ENCODE results near the gene TREML1. TPM values are rescaled to one million over a fixed set of nuclear protein-coding genes. Genes with fewer than 3 reads are reported as not detected.

Gene TREML1
- total RNA-seq, 1 donor from 2014 or later, result not detected

DNA sequence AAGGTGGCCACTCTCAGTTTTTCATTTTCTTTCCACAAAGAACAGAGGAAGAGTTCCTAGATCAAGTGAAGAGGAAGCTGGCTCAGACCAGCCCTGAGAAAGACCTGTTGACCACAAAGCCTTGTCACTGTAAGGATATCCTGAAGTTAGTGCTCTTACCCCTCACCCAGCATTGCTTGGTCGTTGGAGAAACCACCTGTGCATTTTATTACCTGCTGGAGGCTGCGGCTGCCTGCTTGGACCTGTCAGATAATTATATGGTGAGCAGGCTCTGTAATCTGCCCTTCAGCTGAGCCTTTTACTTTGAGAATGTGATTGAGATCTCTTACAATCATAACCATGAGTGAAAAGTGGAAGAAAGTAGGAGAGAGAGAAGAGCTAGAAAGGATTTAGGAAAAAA, 21.9 kb downstream of the TREML1 start:
- no peaks in the 10 kb centered on the region for H3K27me3 Mint-ChIP-seq (ENCODE audit: unreplicated experiment)

DNA sequence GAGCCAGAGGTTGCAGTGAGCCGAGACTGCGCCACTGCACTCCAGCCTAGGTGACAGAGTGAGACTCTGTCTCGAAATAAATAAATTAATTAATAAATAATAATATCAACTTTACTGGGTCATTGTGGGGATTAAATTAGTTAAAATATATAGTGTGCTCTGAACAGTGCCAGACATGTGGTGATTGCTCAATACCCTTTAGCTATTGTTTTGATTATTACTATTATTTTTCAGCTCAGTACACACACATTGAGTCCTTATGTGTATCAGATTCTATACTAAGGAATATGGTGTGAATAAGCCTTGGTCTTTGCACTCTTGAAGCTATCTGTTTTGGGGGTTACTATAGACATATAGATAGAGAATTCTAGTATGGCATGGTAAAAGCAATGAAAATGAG, 28.9 kb downstream of the TREML1 start:
- H3K4me3 Mint-ChIP-seq (ENCODE audit: unreplicated experiment), result no peak overlapping the region
- H3K9me3 Mint-ChIP-seq (ENCODE audit: unreplicated experiment), result no peaks in the 10 kb centered on the region
- peaks cover 1% of the 10 kb centered on the region for H3K27me3 Mint-ChIP-seq (ENCODE audit: unreplicated experiment)
- DNase-seq, result no peak
- TF ChIP-seq, protein P1, sequence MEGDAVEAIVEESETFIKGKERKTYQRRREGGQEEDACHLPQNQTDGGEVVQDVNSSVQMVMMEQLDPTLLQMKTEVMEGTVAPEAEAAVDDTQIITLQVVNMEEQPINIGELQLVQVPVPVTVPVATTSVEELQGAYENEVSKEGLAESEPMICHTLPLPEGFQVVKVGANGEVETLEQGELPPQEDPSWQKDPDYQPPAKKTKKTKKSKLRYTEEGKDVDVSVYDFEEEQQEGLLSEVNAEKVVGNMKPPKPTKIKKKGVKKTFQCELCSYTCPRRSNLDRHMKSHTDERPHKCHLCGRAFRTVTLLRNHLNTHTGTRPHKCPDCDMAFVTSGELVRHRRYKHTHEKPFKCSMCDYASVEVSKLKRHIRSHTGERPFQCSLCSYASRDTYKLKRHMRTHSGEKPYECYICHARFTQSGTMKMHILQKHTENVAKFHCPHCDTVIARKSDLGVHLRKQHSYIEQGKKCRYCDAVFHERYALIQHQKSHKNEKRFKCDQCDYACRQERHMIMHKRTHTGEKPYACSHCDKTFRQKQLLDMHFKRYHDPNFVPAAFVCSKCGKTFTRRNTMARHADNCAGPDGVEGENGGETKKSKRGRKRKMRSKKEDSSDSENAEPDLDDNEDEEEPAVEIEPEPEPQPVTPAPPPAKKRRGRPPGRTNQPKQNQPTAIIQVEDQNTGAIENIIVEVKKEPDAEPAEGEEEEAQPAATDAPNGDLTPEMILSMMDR (IDR thresholded peaks at IDR 0.05; ENCODE audit: partially characterized antibody, unreplicated experiment), result no peak
- no peaks in the 10 kb centered on the region for H3K4me1 Mint-ChIP-seq (ENCODE audit: low read depth, unreplicated experiment)
- no peak overlapping the region for H3K27ac Mint-ChIP-seq (ENCODE audit: unreplicated experiment)
- H3K36me3 Mint-ChIP-seq (ENCODE audit: unreplicated experiment), result no peaks in the 10 kb centered on the region

More for the DNA sequence above, 21.9 kb downstream of the TREML1 start:
- Mint-ChIP-seq H3K9me3 (ENCODE audit: unreplicated experiment) (no peaks in the 10 kb centered on the region), H3K27ac (ENCODE audit: unreplicated experiment) (no peak overlapping the region), H3K4me1 (ENCODE audit: low read depth, unreplicated experiment) (no peaks in the 10 kb centered on the region), H3K4me3 (ENCODE audit: unreplicated experiment) (no peak overlapping the region), H3K36me3 (ENCODE audit: unreplicated experiment) (no peaks in the 10 kb centered on the region)
- TF ChIP-seq, protein P1 (IDR thresholded peaks at IDR 0.05; ENCODE audit: partially characterized antibody, unreplicated experiment), result no peak
- DNase-seq, result no peak

- Mint-ChIP-seq H3K36me3 (ENCODE audit: unreplicated experiment) (no peaks in the 10 kb centered on the region), H3K4me1 (ENCODE audit: low read depth, unreplicated experiment) (peaks cover 1% of the 10 kb centered on the region), H3K27ac (ENCODE audit: unreplicated experiment) (no peak overlapping the region), H3K4me3 (ENCODE audit: unreplicated experiment) (no peak overlapping the region), H3K27me3 (ENCODE audit: unreplicated experiment) (peaks cover 1% of the 10 kb centered on the region), H3K9me3 (ENCODE audit: unreplicated experiment) (no peaks in the 10 kb centered on the region)
- TF ChIP-seq, protein P1 (IDR thresholded peaks at IDR 0.05; ENCODE audit: partially characterized antibody, unreplicated experiment), result no peak
- no peak for DNase-seq
Observed at GRCh38 chr6:41122918-41123317, 31.2 kb downstream of the TREML1 start.

GRCh38 chr6:41122373-41122772, 31.8 kb downstream of the TREML1 start:
- Mint-ChIP-seq H3K36me3 (ENCODE audit: unreplicated experiment) (no peaks in the 10 kb centered on the region), H3K4me3 (ENCODE audit: unreplicated experiment) (no peak overlapping the region), H3K27me3 (ENCODE audit: unreplicated experiment) (peaks cover 1% of the 10 kb centered on the region), H3K27ac (ENCODE audit: unreplicated experiment) (no peak overlapping the region), H3K4me1 (ENCODE audit: low read depth, unreplicated experiment) (peaks cover 6% of the 10 kb centered on the region), H3K9me3 (ENCODE audit: unreplicated experiment) (no peaks in the 10 kb centered on the region)
- TF ChIP-seq, protein P1 (IDR thresholded peaks at IDR 0.05; ENCODE audit: partially characterized antibody, unreplicated experiment), result no peak
- DNase-seq, result no peak

DNA sequence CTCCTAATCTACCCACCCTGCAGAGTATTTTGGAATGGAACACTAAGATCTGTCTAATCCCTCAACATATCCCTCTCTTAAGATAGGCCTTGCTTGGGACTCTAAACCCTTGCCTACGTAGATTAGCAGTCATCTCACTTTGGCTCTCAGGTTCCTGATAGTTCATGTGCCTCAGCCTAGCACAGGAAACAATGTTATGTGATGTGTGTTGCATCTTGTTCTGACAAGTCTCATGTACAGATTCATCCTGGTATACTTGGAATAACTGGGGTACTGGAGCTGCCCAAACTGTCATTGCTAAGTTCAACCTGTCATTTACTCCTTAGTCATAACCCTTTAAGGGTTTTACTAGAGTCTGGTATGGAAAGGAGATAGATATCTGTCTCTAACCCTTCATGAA, 34.1 kb downstream of the TREML1 start:
- no peaks in the 10 kb centered on the region for H3K9me3 Mint-ChIP-seq (ENCODE audit: unreplicated experiment)
- H3K4me3 Mint-ChIP-seq (ENCODE audit: unreplicated experiment), result no peak overlapping the region
- H3K4me1 Mint-ChIP-seq (ENCODE audit: low read depth, unreplicated experiment), result peaks cover 6% of the 10 kb centered on the region
- no peak for DNase-seq
- H3K36me3 Mint-ChIP-seq (ENCODE audit: unreplicated experiment), result no peaks in the 10 kb centered on the region
- no peak overlapping the region for H3K27ac Mint-ChIP-seq (ENCODE audit: unreplicated experiment)
- H3K27me3 Mint-ChIP-seq (ENCODE audit: unreplicated experiment), result peaks cover 1% of the 10 kb centered on the region
- TF ChIP-seq, protein P1 (IDR thresholded peaks at IDR 0.05; ENCODE audit: partially characterized antibody, unreplicated experiment), result no peak
